Activated CD8-positive, alpha-beta T cell treated with anti-CD3 and anti-CD28 coated beads for 36 hours (primary cell): ENCODE results near the gene HOXB2. TPM values are rescaled to one million over a fixed set of nuclear protein-coding genes. Genes with fewer than 3 reads are reported as not detected.
A peak's percentile ranks its signal among the peaks of the same experiment; 100 is the strongest.
"Not testable (repeated sequence)": the region's sequence is repeated elsewhere in the genome, so short reads cannot be mapped to it uniquely, and the experiment has no call there.

Source experiments
- ATAC-seq: fragments of 200-7000 bp; cut with Tn5 transposase; one replicate; pipeline ENCODE4 v1.10.0; 2021; ENCODE audit warnings: mild to moderate bottlenecking, moderate library complexity
- CTCF ChIA-PET: fragments of 350-600 bp; sonication (Branson Sonifier 250); formaldehyde crosslinking; loops from one replicate; lab custom pipeline; 2021; ENCODE audit warnings: antibody characterized with exemption; lab: Charles Lee
- POLR2A ChIA-PET: fragments of 350-600 bp; sonication (Branson Sonifier 250); formaldehyde crosslinking; loops from one replicate; lab custom pipeline; 2021; ENCODE audit warnings: antibody characterized with exemption; lab: Charles Lee
- DNase-seq: peaks from one replicate; pipeline ENCODE4 v3.0.0-alpha.2; 2020
- H3K27ac Mint-ChIP-seq: one replicate; pipeline ENCODE4 v1.8.0; 2021; ENCODE audit warnings: mild to moderate bottlenecking, mixed read lengths
- H3K27me3 Mint-ChIP-seq: one replicate; pipeline ENCODE4 v1.8.0; 2021; ENCODE audit warnings: mixed read lengths
- H3K36me3 Mint-ChIP-seq: one replicate; pipeline ENCODE4 v1.8.0; 2021; ENCODE audit warnings: low read depth, mixed read lengths
- H3K4me1 Mint-ChIP-seq: one replicate; pipeline ENCODE4 v1.8.0; 2021; ENCODE audit warnings: low read depth, mixed read lengths
- H3K4me3 Mint-ChIP-seq: one replicate; pipeline ENCODE4 v1.8.0; 2021; ENCODE audit warnings: mild to moderate bottlenecking, moderate library complexity, mixed read lengths
- H3K9me3 Mint-ChIP-seq: one replicate; pipeline ENCODE4 v1.8.0; 2021; ENCODE audit warnings: mixed read lengths
- intact Hi-C: fragments of 100-400 bp; cut with micrococcal nuclease; formaldehyde crosslinking; loops from one replicate; pipeline ENCODE4 v1.10.0; 2022
- total RNA-seq, 2 experiments: library from RNA; stranded (reverse); gene quantifications; one replicate each; pipeline ENCODE4 v1.2.3, GENCODE V29; 2021
- TF ChIP-seq, protein P1 (sequence below): fragments of 200-600 bp; IDR thresholded peaks from one replicate; pipeline ENCODE4 v1.8.0; 2022; ENCODE audit warnings: antibody characterized with exemption, mild to moderate bottlenecking

Gene HOXB2
- total RNA-seq, 2 experiments from 2014 or later, result 12.6 to 13.0 TPM

GRCh38 chr17:48541036-48541576 is 3.8 kb downstream of the HOXB2 start:
- ChIA-PET CTCF (interaction anchor here (1.0 to 2.0 kb wide), 5 partner anchors 28 to 189 kb away, joined by 3 to 9 read pairs (median 4); no protein-coding TSS in a partner anchor), POLR2A (interaction anchor here (0.7 to 1.9 kb wide), 7 partner anchors 15 to 348 kb away, joined by 3 to 5 read pairs (median 3); no protein-coding TSS in a partner anchor)
- no peaks in the 10 kb centered on the region for H3K9me3 Mint-ChIP-seq
- H3K36me3 Mint-ChIP-seq, result peaks cover 9% of the 10 kb centered on the region
- ATAC-seq, result no peak
- TF ChIP-seq, protein P1, sequence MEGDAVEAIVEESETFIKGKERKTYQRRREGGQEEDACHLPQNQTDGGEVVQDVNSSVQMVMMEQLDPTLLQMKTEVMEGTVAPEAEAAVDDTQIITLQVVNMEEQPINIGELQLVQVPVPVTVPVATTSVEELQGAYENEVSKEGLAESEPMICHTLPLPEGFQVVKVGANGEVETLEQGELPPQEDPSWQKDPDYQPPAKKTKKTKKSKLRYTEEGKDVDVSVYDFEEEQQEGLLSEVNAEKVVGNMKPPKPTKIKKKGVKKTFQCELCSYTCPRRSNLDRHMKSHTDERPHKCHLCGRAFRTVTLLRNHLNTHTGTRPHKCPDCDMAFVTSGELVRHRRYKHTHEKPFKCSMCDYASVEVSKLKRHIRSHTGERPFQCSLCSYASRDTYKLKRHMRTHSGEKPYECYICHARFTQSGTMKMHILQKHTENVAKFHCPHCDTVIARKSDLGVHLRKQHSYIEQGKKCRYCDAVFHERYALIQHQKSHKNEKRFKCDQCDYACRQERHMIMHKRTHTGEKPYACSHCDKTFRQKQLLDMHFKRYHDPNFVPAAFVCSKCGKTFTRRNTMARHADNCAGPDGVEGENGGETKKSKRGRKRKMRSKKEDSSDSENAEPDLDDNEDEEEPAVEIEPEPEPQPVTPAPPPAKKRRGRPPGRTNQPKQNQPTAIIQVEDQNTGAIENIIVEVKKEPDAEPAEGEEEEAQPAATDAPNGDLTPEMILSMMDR, result no peak
- peaks cover 15% of the 10 kb centered on the region for H3K4me1 Mint-ChIP-seq
- peak; percentile 27 for DNase-seq
- H3K27me3 Mint-ChIP-seq, result peaks cover 1% of the 10 kb centered on the region
- H3K4me3 Mint-ChIP-seq, result peak overlapping the region; percentile 85
- intact Hi-C loops, result loop anchor here (5.0 kb wide), 1 partner anchor 39 kb away; no protein-coding TSS in a partner anchor
- H3K27ac Mint-ChIP-seq, result peak overlapping the region; percentile 97

GRCh38 chr17:48540213-48540612 is 4.7 kb downstream of the HOXB2 start:
- CTCF ChIA-PET, result interaction anchor here (0.8 to 2.0 kb wide), 7 partner anchors 21 to 205 kb away, joined by 3 to 9 read pairs (median 3); no protein-coding TSS in a partner anchor
- H3K27ac Mint-ChIP-seq, result peak overlapping the region; percentile 26
- TF ChIP-seq, protein P1, result no peak
- peaks cover 10% of the 10 kb centered on the region for H3K4me1 Mint-ChIP-seq
- ATAC-seq, result no peak
- H3K27me3 Mint-ChIP-seq, result peaks cover 1% of the 10 kb centered on the region
- intact Hi-C loops, result loop anchor here (5.0 kb wide), 1 partner anchor 38 kb away; no protein-coding TSS in a partner anchor
- no peak overlapping the region for H3K4me3 Mint-ChIP-seq
- no peaks in the 10 kb centered on the region for H3K9me3 Mint-ChIP-seq
- DNase-seq, result no peak
- POLR2A ChIA-PET, result interaction anchor here (1.1 kb wide), 1 partner anchor 87 kb away, joined by 4 read pairs; no protein-coding TSS in a partner anchor
- peaks cover 9% of the 10 kb centered on the region for H3K36me3 Mint-ChIP-seq

GRCh38 chr17:48539177-48539576 is 5.7 kb downstream of the HOXB2 start:
- ChIA-PET CTCF (interaction anchor here (0.8 to 1.8 kb wide), 3 partner anchors 8 to 204 kb away, joined by 3 to 6 read pairs (median 4); no protein-coding TSS in a partner anchor), POLR2A (no interaction called here)
- intact Hi-C loops, result no loop called here
- H3K4me3 Mint-ChIP-seq, result no peak overlapping the region
- H3K36me3 Mint-ChIP-seq, result peaks cover 9% of the 10 kb centered on the region
- TF ChIP-seq, protein P1, result no peak
- DNase-seq (no peak), ATAC-seq (no peak)
- H3K9me3 Mint-ChIP-seq, result no peaks in the 10 kb centered on the region
- no peak overlapping the region for H3K27ac Mint-ChIP-seq
- H3K4me1 Mint-ChIP-seq, result peaks cover 10% of the 10 kb centered on the region
- H3K27me3 Mint-ChIP-seq, result peaks cover 1% of the 10 kb centered on the region

- TF ChIP-seq, protein P1, result no peak
- ChIA-PET POLR2A (no interaction called here), CTCF (no interaction called here)
- Mint-ChIP-seq H3K4me1 (peaks cover 8% of the 10 kb centered on the region), H3K27me3 (no peaks in the 10 kb centered on the region), H3K9me3 (no peaks in the 10 kb centered on the region), H3K36me3 (peaks cover 5% of the 10 kb centered on the region), H3K4me3 (no peak overlapping the region), H3K27ac (no peak overlapping the region)
- no peak for ATAC-seq
- DNase-seq, result no peak
- intact Hi-C loops, result no loop called here
Measured at GRCh38 chr17:48537316-48537715, 7.6 kb downstream of the HOXB2 start.

- H3K27me3 Mint-ChIP-seq, DNase-seq, H3K36me3 Mint-ChIP-seq, H3K9me3 Mint-ChIP-seq, ATAC-seq, H3K27ac Mint-ChIP-seq, H3K4me1 Mint-ChIP-seq, intact Hi-C loops, POLR2A ChIA-PET, H3K4me3 Mint-ChIP-seq: not testable (repeated sequence)
- CTCF ChIA-PET, result interaction anchor here (0.7 to 1.1 kb wide), 2 partner anchors 10 to 43 kb away, joined by 3 to 6 read pairs; no protein-coding TSS in a partner anchor
Measured at GRCh38 chr17:48535793-48536559, 8.9 kb downstream of the HOXB2 start.
